ES-I3 (cell line): ENCODE results near the gene SLC16A2.

Experiments used
- H3K36me3 ChIP-seq: 2 replicates; pipeline ENCODE4 v1.6.1; 2013; ENCODE audit warnings: mild to moderate bottlenecking, low read length, control low read depth, moderate library complexity; ENCODE audit not compliant: insufficient read depth
- H3K4me1 ChIP-seq: 2 replicates; pipeline ENCODE4 v1.6.1; 2013; ENCODE audit warnings: mild to moderate bottlenecking, control low read depth, low read length; ENCODE audit not compliant: insufficient read depth
- H3K9ac ChIP-seq: 2 replicates; pipeline ENCODE4 v1.6.1; 2013; ENCODE audit warnings: low read depth, mild to moderate bottlenecking, low read length, moderate library complexity
- H3K9me3 ChIP-seq: 2 replicates; pipeline ENCODE4 v1.6.1; 2013; ENCODE audit warnings: mild to moderate bottlenecking, low read length, moderate library complexity; ENCODE audit not compliant: control insufficient read depth, insufficient read depth

SLC16A2 gene

DNA sequence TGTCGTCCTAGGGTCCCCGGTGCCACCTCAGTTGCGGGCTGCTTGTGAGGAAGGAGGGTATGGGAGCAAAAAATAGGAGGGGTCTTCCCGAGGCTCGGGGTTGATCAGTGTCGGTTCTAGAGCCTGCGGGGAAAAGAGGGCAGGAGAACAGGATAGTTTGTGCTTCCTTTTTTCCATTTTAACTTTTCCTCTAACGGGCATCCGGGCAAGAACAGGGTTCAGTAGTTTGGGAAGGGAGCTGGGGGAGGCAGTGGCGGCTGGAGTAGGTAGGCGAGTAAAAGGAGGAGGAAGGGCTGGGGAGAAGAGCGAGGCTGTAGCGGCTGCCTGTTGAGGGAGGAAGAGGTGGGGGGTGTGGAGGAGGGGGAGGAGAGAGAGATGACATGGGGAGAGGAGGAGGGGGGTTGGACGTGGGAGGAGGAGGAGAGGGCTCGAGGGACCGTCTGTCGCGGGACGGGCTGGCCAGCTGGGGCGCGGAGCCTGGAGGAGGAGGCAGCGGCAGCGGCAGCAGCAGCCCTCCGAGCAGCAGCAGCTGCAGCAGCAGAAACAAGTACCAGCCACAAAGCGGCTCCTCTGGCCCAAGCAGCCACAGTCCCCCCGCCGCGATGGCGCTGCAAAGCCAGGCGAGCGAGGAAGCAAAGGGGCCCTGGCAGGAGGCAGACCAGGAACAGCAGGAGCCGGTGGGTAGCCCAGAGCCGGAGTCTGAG, at the start of gene SLC16A2:
SLC16A2 (plus strand) TSS at position 458 of the 704 bp plus-strand sequence; CDS start at position 603, 145 bp downstream.
- Histone ChIP-seq H3K9me3 (no peaks in the 10 kb centered on the region), H3K4me1 (peaks cover 12% of the 10 kb centered on the region), H3K36me3 (no peaks in the 10 kb centered on the region), H3K9ac (peak within 1 kb of the TSS; percentile 61)

DNA sequence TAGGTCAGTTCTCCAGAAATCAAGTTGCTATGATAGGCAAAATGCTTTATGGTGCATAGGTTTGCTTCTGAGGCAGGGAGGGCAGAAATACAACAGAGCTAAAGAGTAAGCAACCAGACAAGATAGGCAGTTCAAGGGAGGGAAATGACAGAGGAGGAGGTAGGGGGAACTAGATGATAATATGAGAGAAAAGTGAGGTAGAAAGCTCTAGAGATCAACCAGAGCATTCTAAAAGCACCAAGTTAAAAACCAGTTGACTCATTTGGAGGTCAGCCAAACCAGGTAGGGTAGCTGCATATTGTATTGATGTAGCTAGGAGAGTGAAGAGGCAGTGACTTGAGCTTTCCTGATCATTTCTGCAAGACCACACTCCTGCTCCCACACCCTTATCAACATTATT, 49.0 kb upstream of the SLC16A2 start:
- no peaks in the 10 kb centered on the region for H3K4me1 ChIP-seq
- H3K9me3 ChIP-seq: no peaks in the 10 kb centered on the region
- no peak overlapping the region for H3K9ac ChIP-seq

DNA sequence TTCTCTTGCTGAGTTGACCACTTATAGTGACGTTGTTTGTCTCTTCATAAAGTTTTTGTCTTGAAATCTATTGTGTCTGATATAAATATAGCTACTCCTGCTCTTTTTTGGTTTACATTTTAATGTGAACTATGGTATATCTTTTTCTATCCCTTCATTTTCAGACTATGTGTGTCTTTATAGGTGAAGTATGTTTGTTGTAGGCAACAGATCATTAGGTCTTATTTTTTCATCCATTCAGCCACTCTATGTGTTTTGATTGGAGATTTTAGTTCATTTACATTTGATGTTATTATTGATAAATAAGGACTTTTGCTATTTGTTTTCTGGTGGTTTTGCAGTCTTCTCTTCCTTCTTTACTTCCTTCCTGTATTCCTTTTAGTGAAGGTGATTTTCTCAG, 44.0 kb upstream of the SLC16A2 start:
- Histone ChIP-seq H3K36me3 (no peaks in the 10 kb centered on the region), H3K9me3 (no peaks in the 10 kb centered on the region), H3K4me1 (no peaks in the 10 kb centered on the region), H3K9ac (no peak overlapping the region)

More for the DNA sequence above, 49.0 kb upstream of the SLC16A2 start:
- no peaks in the 10 kb centered on the region for H3K36me3 ChIP-seq

DNA sequence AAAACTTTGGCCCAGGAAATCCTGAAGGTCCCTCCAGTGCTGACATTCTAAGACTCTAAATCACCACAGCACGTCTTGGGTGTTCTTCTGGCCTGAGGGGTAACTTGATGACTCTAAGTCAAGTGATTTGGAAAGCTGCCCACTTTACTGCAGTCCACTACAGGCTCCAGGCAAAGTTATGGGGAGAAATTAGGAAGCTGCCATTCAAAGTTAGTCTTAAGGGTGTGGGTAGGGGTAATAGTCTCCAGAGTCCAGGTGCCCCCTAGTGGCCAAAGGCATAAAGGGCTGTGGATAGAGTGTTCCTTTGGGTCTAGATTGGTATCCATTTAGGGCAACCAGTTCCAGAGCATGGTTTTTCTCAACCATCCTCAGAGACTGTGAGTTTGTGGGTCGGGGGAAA, 38.7 kb upstream of the SLC16A2 start:
- Histone ChIP-seq H3K36me3 (no peaks in the 10 kb centered on the region), H3K4me1 (no peaks in the 10 kb centered on the region), H3K9ac (no peak overlapping the region), H3K9me3 (no peaks in the 10 kb centered on the region; the same call in 1 of the 2 replicates)

DNA sequence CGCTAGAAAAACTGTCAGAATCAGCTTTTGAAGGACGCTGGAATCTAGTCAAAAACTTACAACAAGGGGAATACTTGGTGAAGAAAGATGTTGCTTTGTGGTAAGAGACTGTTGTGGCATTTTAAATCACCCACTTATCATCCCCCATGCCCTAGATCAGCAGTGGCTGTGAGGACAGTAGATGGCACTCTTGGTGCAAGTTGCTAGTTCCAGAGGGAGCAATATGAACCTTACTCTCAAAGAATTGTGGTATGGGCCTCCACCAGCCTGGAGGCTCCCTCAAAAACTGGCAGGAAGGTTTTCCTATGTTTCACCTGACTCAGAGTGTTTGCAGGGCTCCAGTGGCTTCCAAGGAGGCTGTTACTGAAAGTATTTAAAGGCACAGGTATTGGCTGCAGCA, 37.7 kb upstream of the SLC16A2 start:
- Histone ChIP-seq H3K4me1 (no peaks in the 10 kb centered on the region), H3K36me3 (no peaks in the 10 kb centered on the region), H3K9me3 (no peaks in the 10 kb centered on the region; the same call in 1 of the 2 replicates), H3K9ac (no peak overlapping the region)

DNA sequence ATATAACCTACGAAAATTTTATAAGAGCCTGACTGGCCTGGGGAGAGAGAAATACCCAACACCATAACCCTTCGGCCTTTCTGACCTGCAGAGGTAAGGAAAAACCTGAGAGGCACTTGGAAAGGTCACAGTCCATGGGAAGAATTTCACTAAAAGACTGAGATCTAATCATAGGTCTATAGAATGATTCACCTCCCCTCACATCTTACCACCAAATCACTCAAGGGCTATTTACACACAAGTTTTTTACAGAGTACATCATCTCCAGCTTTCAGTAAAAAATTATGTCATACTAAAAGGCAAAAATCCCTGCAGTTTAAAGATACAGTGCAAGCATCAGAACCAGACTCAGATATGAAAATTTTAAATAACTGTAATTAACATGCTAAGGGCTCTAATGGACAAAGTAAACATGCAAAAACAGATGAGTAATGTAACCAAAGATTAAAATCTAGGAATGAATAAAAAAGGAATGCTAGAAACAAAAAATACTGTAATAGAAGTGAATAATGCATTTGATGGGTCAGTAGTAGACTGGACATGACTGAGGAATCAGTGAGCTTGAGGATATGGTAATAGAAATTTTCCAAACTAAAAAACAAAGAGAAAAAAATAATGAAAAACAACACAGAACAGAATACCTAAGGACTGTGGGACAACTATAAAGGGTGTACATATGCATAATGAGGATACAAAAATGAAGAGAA, 32.1 kb upstream of the SLC16A2 start:
- Histone ChIP-seq H3K4me1 (no peaks in the 10 kb centered on the region), H3K36me3 (no peaks in the 10 kb centered on the region), H3K9me3 (no peaks in the 10 kb centered on the region; the same call in 1 of the 2 replicates), H3K9ac (no peak overlapping the region)

DNA sequence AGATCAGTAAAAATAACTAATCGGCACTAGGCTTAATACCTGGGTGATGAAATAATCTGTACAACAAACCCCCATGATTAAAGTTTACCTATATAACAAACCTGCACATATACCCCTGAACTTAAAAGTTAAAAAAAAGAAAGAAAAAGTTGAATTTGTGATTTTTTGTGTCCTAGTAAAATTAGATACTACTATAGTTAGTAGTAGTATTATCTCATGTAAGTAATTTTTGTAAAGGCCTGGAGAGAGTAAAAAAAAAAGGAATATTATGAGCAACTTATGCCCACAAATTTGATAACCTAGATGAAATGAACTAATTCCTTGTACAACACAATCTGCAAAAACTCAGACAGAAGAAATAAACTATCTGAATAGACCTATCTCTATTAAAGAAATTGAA, 25.7 kb upstream of the SLC16A2 start:
- H3K9ac ChIP-seq: no peak overlapping the region

DNA sequence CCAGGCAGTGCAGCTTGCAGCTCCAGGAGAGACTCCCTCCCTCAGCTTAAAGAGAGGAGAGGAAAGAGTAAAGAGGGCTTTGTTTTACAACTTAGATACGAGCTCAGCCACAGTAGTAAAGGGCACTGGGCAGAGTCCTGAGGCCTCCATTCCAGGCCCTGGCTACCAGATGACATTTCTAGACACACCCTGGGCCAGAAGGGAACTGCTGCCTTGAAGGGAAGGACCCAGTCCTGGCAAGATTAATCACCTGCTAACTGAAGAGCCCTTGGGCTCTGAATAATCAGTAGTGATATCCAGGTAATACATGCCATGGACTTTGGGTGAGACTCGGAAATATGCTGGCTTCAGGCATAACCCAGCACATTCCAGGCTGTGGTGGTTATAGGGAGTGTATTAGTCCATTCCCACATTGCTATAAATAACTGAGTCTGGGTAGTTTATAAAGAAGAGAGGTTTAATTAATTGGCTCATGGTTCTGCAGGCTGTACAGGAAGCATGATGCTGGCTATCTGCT, 15.3 kb upstream of the SLC16A2 start:
- Histone ChIP-seq H3K9ac (no peak overlapping the region), H3K9me3 (no peaks in the 10 kb centered on the region), H3K4me1 (no peaks in the 10 kb centered on the region), H3K36me3 (no peaks in the 10 kb centered on the region)

More for the DNA sequence above, 25.7 kb upstream of the SLC16A2 start:
- Histone ChIP-seq H3K4me1 (no peaks in the 10 kb centered on the region), H3K9me3 (no peaks in the 10 kb centered on the region), H3K36me3 (no peaks in the 10 kb centered on the region)

DNA sequence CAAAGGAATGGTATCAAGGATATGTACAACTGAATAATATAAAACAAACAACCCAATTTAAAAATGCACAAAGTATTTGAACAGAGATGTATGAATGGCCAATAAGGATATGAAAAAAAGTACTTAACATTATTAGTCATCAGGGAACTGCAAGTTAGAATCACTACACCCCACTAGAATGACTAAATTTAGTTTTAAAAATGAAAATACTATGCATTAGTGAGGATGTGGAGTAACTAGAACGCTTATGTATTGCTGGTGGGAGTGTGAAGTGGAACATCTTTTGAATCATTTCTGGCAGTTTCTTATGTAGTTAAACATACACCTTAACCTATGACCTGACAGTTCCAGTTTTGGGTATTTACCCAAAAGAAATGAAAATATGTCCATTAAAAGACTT, 13.0 kb upstream of the SLC16A2 start:
- H3K9ac ChIP-seq: no peak overlapping the region
- no peaks in the 10 kb centered on the region for H3K36me3 ChIP-seq
- no peaks in the 10 kb centered on the region for H3K4me1 ChIP-seq
- no peaks in the 10 kb centered on the region for H3K9me3 ChIP-seq

DNA sequence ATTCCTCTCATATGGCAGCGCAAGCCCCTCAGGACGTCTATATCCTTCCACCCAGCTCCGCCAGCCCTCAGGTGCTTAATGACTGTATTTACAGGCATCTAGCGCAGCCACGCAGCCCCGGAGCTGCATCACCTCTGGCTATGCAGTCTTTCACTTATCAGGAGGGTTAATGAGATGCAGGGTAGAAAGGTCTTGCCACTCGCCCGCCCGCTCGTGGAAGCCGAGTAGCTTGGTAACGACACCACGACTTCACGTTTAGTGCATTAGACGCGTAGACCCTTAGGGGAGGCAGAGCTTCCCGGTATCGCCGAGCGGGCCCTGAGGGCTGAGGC, 1.5 kb upstream of the SLC16A2 start:
- H3K9me3 ChIP-seq: no peaks in the 10 kb centered on the region
- peaks cover 12% of the 10 kb centered on the region for H3K4me1 ChIP-seq
- peak overlapping the region; percentile 53 for H3K9ac ChIP-seq
- H3K36me3 ChIP-seq: no peaks in the 10 kb centered on the region

DNA sequence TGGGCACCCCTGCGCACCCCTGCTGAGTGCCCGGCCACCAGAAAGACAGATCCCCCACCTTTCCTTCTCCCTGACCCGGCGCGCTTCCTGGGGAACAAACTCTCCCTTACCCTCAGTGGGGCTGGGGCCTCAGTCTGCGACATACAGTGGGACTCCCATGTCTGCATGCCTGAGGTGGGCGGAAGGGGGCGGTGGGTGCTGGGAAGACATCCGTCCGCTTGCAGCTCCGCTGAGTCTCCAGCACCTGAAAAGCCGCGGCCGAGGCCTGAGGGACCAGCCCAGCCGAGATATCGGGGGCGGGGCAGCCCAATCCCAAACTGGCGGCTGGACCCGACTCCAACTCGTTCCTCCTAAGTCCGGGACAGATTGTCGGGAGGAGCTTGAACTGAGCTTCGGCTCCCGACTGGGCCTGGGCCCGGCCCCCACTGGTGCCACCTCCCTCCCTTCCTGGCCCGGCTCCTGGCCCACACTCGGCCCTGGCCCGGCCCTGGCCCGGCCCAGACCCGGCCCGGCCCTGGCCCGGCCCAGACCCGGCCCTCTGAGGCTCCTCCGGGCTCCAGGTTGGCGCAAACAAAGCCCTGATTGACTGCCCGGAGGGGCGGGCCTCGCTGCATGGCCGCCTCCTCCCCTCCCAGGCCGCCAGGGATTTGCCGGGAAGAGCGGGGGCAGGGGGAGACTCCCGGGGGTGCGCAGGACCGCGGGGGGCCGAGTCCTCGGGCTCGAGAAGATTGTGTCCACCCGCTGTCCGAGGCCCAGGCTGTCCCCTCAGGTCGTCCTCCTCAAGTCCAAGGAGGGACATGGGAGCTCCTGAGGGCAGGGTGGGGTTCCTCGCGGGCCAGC, 877 bp upstream of the SLC16A2 start:
- H3K36me3 ChIP-seq: no peaks in the 10 kb centered on the region
- H3K4me1 ChIP-seq: peaks cover 12% of the 10 kb centered on the region
- peak overlapping the region; percentile 53; the same call in 1 of the 2 replicates for H3K9ac ChIP-seq
- H3K9me3 ChIP-seq: no peaks in the 10 kb centered on the region

DNA sequence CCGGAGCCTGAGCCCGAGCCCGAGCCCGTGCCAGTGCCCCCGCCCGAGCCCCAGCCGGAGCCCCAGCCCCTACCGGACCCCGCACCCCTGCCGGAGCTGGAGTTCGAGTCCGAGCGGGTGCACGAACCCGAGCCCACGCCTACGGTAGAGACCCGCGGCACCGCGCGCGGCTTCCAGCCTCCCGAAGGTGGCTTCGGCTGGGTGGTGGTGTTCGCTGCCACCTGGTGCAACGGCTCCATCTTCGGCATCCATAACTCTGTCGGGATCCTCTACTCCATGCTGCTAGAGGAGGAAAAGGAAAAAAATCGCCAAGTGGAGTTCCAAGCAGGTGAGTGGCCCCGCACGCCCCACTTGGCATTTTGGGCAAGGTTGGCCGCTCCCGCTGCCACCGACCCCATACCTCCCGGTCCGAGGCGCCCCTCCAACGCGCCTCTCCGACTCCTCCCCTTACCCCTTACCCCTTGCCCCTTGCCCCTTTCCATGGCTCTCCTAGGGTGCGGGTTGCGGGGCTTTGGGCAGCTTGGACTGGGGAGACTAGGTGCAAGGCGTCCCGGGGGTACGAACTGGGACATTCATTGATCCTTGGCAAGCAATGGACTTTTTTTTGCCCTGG, 553 bp downstream of the SLC16A2 start:
- Histone ChIP-seq H3K36me3 (no peaks in the 10 kb centered on the region), H3K9me3 (no peaks in the 10 kb centered on the region), H3K4me1 (peaks cover 12% of the 10 kb centered on the region), H3K9ac (peak overlapping the region; percentile 61; the same call in 1 of the 2 replicates)

DNA sequence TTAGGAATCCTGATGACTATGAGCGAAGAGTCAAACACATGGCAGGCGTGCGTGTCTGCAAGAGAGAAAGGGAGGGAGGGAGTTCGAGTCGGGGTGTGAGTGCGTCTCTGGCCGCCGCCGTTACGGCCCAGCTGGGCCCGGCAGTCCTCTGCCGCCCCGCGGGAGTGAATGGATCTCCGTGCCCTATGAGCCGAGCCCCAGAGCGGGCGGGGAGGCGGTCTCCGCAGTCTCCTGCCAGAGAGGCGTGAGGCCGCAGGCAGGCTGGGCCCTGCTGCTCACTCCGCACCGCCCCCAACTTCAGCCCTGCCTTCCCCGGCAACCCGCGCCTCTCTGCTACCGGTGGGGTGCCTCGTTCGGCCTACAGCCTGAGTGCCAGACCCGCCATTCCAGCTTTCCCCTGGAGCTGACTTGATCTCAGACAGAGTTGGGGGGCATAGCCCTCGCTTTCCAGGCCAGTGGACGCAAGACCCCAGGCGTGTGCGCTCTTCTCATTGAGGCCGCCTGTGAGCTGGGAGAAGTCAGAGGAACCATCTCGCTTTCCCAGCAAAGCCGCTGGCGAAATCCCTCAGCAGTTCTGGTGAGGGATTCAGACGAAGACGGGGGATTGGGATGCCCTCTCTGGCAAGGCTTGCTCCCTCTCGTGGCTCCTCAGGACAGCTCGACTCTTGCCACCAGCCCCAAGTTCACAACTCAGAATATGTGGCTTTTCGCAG, 1.4 kb downstream of the SLC16A2 start:
- peak overlapping the region; percentile 61 for H3K9ac ChIP-seq
- no peaks in the 10 kb centered on the region for H3K9me3 ChIP-seq
- no peaks in the 10 kb centered on the region for H3K36me3 ChIP-seq
- peaks cover 12% of the 10 kb centered on the region for H3K4me1 ChIP-seq
